ENCODE results near the gene LRRC41.

LRRC41 gene

DNA sequence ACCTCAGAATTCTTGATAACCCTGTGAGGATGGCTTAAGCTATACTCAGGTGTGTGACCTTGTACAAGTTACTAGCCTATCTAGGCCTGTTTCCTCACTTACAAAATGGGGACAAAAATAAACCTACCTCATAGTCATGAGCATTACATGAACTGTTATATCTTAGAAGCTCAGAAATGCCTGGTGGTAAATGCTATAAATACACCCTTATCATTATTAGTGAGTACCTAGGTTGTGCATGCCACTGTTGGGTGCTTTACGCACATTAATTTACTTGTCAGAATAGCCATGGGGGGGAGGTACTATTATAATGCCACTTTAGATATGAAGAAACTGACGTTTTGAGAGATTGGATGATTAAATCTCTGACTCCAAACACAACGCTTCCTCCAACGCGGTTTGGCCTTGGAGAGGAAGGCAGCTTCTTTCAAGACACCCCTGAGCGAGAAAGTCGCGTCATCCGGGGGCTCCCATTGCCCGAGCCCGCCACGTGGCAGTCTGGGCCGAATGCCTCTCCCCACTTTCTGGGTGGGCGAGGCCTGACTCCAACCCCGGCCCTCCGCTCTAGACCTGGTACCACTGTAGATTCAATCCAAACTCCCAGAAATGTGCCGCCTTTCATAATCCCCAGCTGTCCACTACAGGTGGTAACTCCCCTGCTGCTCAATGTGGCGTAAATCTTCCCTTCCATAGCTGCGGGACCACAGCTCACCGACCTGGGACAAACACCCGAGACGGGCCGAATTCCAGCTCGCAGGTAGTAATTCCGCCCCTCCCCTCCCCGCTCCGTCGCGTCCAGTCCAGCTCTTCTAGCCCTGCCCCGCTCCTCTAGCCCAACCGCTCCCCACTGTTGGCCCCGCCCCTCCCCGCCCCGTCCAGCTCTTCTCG, 56.6 kb downstream of the LRRC41 start (continued):
- TF ChIP-seq, protein P1, sequence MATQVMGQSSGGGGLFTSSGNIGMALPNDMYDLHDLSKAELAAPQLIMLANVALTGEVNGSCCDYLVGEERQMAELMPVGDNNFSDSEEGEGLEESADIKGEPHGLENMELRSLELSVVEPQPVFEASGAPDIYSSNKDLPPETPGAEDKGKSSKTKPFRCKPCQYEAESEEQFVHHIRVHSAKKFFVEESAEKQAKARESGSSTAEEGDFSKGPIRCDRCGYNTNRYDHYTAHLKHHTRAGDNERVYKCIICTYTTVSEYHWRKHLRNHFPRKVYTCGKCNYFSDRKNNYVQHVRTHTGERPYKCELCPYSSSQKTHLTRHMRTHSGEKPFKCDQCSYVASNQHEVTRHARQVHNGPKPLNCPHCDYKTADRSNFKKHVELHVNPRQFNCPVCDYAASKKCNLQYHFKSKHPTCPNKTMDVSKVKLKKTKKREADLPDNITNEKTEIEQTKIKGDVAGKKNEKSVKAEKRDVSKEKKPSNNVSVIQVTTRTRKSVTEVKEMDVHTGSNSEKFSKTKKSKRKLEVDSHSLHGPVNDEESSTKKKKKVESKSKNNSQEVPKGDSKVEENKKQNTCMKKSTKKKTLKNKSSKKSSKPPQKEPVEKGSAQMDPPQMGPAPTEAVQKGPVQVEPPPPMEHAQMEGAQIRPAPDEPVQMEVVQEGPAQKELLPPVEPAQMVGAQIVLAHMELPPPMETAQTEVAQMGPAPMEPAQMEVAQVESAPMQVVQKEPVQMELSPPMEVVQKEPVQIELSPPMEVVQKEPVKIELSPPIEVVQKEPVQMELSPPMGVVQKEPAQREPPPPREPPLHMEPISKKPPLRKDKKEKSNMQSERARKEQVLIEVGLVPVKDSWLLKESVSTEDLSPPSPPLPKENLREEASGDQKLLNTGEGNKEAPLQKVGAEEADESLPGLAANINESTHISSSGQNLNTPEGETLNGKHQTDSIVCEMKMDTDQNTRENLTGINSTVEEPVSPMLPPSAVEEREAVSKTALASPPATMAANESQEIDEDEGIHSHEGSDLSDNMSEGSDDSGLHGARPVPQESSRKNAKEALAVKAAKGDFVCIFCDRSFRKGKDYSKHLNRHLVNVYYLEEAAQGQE (tag by site-specific recombination; IDR thresholded peaks at IDR 0.05), result peak; percentile 50; the same call in 1 of the 2 replicates
- TF ChIP-seq, protein P2, sequence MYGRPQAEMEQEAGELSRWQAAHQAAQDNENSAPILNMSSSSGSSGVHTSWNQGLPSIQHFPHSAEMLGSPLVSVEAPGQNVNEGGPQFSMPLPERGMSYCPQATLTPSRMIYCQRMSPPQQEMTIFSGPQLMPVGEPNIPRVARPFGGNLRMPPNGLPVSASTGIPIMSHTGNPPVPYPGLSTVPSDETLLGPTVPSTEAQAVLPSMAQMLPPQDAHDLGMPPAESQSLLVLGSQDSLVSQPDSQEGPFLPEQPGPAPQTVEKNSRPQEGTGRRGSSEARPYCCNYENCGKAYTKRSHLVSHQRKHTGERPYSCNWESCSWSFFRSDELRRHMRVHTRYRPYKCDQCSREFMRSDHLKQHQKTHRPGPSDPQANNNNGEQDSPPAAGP (tag by site-specific recombination; IDR thresholded peaks at IDR 0.05), result peak; percentile 80
- TF ChIP-seq KLF1 (tag by site-specific recombination; IDR thresholded peaks at IDR 0.05) (peak; percentile 71), ZNF175 (tag by site-specific recombination; IDR thresholded peaks at IDR 0.05) (no peak), ZBTB11 (tag by site-specific recombination; conservative IDR thresholded peaks at IDR 0.05; ENCODE audit: low read depth) (peak; percentile 22; the same call in 1 of the 2 replicates), ZXDB (tag by site-specific recombination; IDR thresholded peaks at IDR 0.05) (peak; percentile 53), ZNF354C (tag by site-specific recombination; IDR thresholded peaks at IDR 0.05; ENCODE audit: borderline replicate concordance, low read depth) (no peak), ZFP69B (tag by site-specific recombination; IDR thresholded peaks at IDR 0.05) (peak; percentile 83), ZNF366 (tag by site-specific recombination; conservative IDR thresholded peaks at IDR 0.05) (0 out of 2 replicates have a peak, but pooled peaks have one; percentile 30), ZNF140 (tag by site-specific recombination; IDR thresholded peaks at IDR 0.05) (peak; percentile 53; the same call in 1 of the 2 replicates), WT1 (tag by site-specific recombination; IDR thresholded peaks at IDR 0.05) (peak; percentile 56; the same call in 1 of the 2 replicates), ZSCAN23 (tag by site-specific recombination; IDR thresholded peaks at IDR 0.05) (peak; percentile 71; the same call in 1 of the 2 replicates), GLI4 (tag by site-specific recombination; IDR thresholded peaks at IDR 0.05) (no peak), SCRT1 (tag by site-specific recombination; IDR thresholded peaks at IDR 0.05; ENCODE audit: borderline replicate concordance) (peak; percentile 62; the same call in 1 of the 2 replicates), ZNF221 (tag by site-specific recombination; IDR thresholded peaks at IDR 0.05; ENCODE audit: borderline replicate concordance) (no peak), ZFHX2 (tag by site-specific recombination; conservative IDR thresholded peaks at IDR 0.05) (peak; percentile 43), SP2 (tag by site-specific recombination; IDR thresholded peaks at IDR 0.05) (peak; percentile 4), ZBTB20 (tag by site-specific recombination; IDR thresholded peaks at IDR 0.05) (peak; percentile 63; the same call in 1 of the 2 replicates), ZNF548 (tag by site-specific recombination; IDR thresholded peaks at IDR 0.05) (no peak), REPIN1 (tag by site-specific recombination; IDR thresholded peaks at IDR 0.05; ENCODE audit: low read depth) (peak; percentile 78; the same call in 1 of the 2 replicates), PRDM1 (tag by site-specific recombination; IDR thresholded peaks at IDR 0.05) (no peak), ZNF843 (tag by site-specific recombination; IDR thresholded peaks at IDR 0.05) (0 out of 2 replicates have a peak, but pooled peaks have one; percentile 14), ZNF174 (tag by site-specific recombination; IDR thresholded peaks at IDR 0.05) (no peak), GLIS1 (tag by site-specific recombination; IDR thresholded peaks at IDR 0.05) (peak; percentile 66), ZNF776 (tag by site-specific recombination; IDR thresholded peaks at IDR 0.05; ENCODE audit: borderline replicate concordance) (no peak), ZNF555 (tag by site-specific recombination; conservative IDR thresholded peaks at IDR 0.05) (no peak)
- TF ChIP-seq, protein P3, sequence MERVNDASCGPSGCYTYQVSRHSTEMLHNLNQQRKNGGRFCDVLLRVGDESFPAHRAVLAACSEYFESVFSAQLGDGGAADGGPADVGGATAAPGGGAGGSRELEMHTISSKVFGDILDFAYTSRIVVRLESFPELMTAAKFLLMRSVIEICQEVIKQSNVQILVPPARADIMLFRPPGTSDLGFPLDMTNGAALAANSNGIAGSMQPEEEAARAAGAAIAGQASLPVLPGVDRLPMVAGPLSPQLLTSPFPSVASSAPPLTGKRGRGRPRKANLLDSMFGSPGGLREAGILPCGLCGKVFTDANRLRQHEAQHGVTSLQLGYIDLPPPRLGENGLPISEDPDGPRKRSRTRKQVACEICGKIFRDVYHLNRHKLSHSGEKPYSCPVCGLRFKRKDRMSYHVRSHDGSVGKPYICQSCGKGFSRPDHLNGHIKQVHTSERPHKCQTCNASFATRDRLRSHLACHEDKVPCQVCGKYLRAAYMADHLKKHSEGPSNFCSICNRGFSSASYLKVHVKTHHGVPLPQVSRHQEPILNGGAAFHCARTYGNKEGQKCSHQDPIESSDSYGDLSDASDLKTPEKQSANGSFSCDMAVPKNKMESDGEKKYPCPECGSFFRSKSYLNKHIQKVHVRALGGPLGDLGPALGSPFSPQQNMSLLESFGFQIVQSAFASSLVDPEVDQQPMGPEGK (tag by site-specific recombination; IDR thresholded peaks at IDR 0.05), result peak; percentile 83

All from HEK293 (cell line).